Sigmoid colon (tissue), 4 donors: Measurements from ENCODE around the gene RAPGEF5.

Experiments used
- EP300 ChIP-seq, 4 donors: sonication (generic); formaldehyde crosslinking; IDR thresholded peaks; one replicate each; pipeline ENCODE4 v1.6.1; 2017; ENCODE audit warnings: antibody characterized with exemption in 4 of 4
- TF ChIP-seq, protein P1 (sequence below), 4 experiments: fragments of 450-650 bp in 3 of 4; fragments of 200-600 bp in 1 of 4; IDR thresholded peaks; one replicate each; pipeline ENCODE4 v1.5.1; 2016 to 2019; ENCODE audit warnings: antibody characterized with exemption in 4 of 4, mild to moderate bottlenecking in 3 of 4, moderate library complexity in 2 of 4

DNA sequence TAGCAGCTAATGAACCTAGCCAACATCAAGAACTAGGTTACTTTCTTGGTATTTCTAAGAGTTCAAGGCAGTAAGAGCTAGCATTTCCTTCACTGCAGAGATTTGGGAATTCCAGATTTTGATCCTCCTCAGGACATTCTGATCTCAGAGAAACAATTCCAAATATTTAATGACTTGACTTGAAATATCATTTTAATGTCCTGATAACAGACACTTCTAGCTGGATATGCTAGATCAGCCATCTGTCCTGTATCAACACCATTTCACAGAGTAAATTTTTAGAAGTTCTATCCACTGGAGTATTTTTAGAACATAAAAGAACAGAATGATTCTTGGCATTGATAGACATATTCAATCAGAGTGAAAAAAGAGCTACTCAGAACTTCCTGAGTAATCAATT lies 151.3 kb downstream of the RAPGEF5 start:
- no peak for TF ChIP-seq EP300 (IDR thresholded peaks at IDR 0.05)
- TF ChIP-seq, protein P1, sequence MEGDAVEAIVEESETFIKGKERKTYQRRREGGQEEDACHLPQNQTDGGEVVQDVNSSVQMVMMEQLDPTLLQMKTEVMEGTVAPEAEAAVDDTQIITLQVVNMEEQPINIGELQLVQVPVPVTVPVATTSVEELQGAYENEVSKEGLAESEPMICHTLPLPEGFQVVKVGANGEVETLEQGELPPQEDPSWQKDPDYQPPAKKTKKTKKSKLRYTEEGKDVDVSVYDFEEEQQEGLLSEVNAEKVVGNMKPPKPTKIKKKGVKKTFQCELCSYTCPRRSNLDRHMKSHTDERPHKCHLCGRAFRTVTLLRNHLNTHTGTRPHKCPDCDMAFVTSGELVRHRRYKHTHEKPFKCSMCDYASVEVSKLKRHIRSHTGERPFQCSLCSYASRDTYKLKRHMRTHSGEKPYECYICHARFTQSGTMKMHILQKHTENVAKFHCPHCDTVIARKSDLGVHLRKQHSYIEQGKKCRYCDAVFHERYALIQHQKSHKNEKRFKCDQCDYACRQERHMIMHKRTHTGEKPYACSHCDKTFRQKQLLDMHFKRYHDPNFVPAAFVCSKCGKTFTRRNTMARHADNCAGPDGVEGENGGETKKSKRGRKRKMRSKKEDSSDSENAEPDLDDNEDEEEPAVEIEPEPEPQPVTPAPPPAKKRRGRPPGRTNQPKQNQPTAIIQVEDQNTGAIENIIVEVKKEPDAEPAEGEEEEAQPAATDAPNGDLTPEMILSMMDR (IDR thresholded peaks at IDR 0.05) = no peak
